IMR-90 (cell line): ENCODE results near the gene C11orf54. TPM values are rescaled to one million over a fixed set of nuclear protein-coding genes. Genes with fewer than 3 reads are reported as not detected.

Experiments
- ATAC-seq: fragments of 200-7000 bp; cut with Tn5 transposase; 2 replicates; pipeline ENCODE4 v1.9.1; 2020; ENCODE audit warnings: low read depth, mild to moderate bottlenecking, moderate library complexity
- BruUV-seq: library from RNA; stranded (reverse); fragments of 400-500 nt; replicated peaks from 2 replicates; lab custom pipeline; 2021; lab: Mats Ljungman, UMichigan
- CTCF ChIA-PET: fragments of 300-600 bp; formaldehyde crosslinking; extraction: SDS; loops from one replicate; lab custom pipeline; 2021; ENCODE audit warnings: antibody characterized with exemption; lab: Yijun Ruan, JAX
- POLR2A ChIA-PET: fragments of 300-600 bp; sonication (Branson Sonifier 250); formaldehyde crosslinking; loops from one replicate; lab custom pipeline; 2022; ENCODE audit warnings: antibody characterized with exemption; ENCODE audit not compliant: unreplicated experiment; lab: Charles Lee
- DNase-seq: peaks from one replicate; pipeline ENCODE4 v3.0.0; 2013
- H2AFZ ChIP-seq: replicated peaks from 2 replicates; pipeline ENCODE3; 2013; ENCODE audit warnings: low read length, mild to moderate bottlenecking; ENCODE audit not compliant: poor library complexity
- H2AK5ac ChIP-seq: 2 replicates; pipeline ENCODE4 v1.6.1; 2013; ENCODE audit warnings: low read depth, low read length, inconsistent platforms
- H2AK9ac ChIP-seq: replicated peaks from 2 replicates; pipeline ENCODE3; 2013; ENCODE audit warnings: mild to moderate bottlenecking, low read depth, low read length, moderate library complexity; ENCODE audit not compliant: poor library complexity
- H2BK120ac ChIP-seq: 2 replicates; pipeline ENCODE4 v1.6.1; 2013; ENCODE audit warnings: low read depth, low read length, inconsistent platforms
- H2BK15ac ChIP-seq: 3 replicates; pipeline ENCODE4 v1.6.1; 2013; ENCODE audit warnings: low read depth, low read length, inconsistent platforms
- H2BK20ac ChIP-seq: 2 replicates; pipeline ENCODE4 v1.6.1; 2013; ENCODE audit warnings: low read depth, mild to moderate bottlenecking, inconsistent platforms, low read length, moderate library complexity
- H2BK5ac ChIP-seq: 2 replicates; pipeline ENCODE4 v1.6.1; 2013; ENCODE audit warnings: mild to moderate bottlenecking, low read depth, low read length, inconsistent platforms; ENCODE audit not compliant: poor library complexity, severe bottlenecking
- H3K14ac ChIP-seq: replicated peaks from 2 replicates; pipeline ENCODE4 v1.6.1; 2013; ENCODE audit warnings: low read depth, low read length, inconsistent platforms
- H3K18ac ChIP-seq: 2 replicates; pipeline ENCODE4 v1.6.1; 2013; ENCODE audit warnings: low read depth, low read length, control low read depth
- H3K23ac ChIP-seq: 2 replicates; pipeline ENCODE4 v1.6.1; 2013; ENCODE audit warnings: low read depth, low read length, inconsistent platforms
- H3K27ac ChIP-seq: 2 replicates; pipeline ENCODE4 v1.5.1; 2013; ENCODE audit warnings: mild to moderate bottlenecking, control low read depth, low read length; ENCODE audit not compliant: insufficient read depth
- H3K27me3 ChIP-seq: 2 replicates; pipeline ENCODE4 v1.6.1; 2013; ENCODE audit warnings: low read length; ENCODE audit not compliant: control insufficient read depth, insufficient read depth
- H3K36me3 ChIP-seq: 2 replicates; pipeline ENCODE4 v1.6.1; 2013; ENCODE audit warnings: low read length, mixed read lengths; ENCODE audit not compliant: control insufficient read depth, insufficient read depth
- H3K4ac ChIP-seq: 2 replicates; pipeline ENCODE4 v1.6.1; 2013; ENCODE audit warnings: low read depth, low read length, inconsistent platforms
- H3K4me1 ChIP-seq: 2 replicates; pipeline ENCODE4 v1.6.1; 2013; ENCODE audit warnings: low read length, mixed read lengths; ENCODE audit not compliant: control insufficient read depth, insufficient read depth
- H3K4me2 ChIP-seq: 2 replicates; pipeline ENCODE4 v1.6.1; 2013; ENCODE audit warnings: low read depth, mild to moderate bottlenecking, control low read depth, low read length, moderate library complexity
- H3K4me3 ChIP-seq: 2 replicates; pipeline ENCODE4 v1.5.1; 2013; ENCODE audit warnings: low read depth, mild to moderate bottlenecking, control low read depth, low read length, moderate library complexity; ENCODE audit not compliant: insufficient read depth
- H3K56ac ChIP-seq: 2 replicates; pipeline ENCODE4 v1.6.1; 2013; ENCODE audit warnings: low read length, inconsistent platforms; ENCODE audit not compliant: insufficient read depth; ENCODE audit errors: extremely low read depth
- H3K79me1 ChIP-seq, 2 experiments: 2 replicates each; pipeline ENCODE4 v1.6.1; 2013; ENCODE audit warnings: low read length in 2 of 2, inconsistent platforms in 1 of 2, low read depth in 1 of 2
- H3K9ac ChIP-seq: 2 replicates; pipeline ENCODE4 v1.6.1; 2013; ENCODE audit warnings: low read depth, low read length, control low read depth
- H3K9me1 ChIP-seq: 2 replicates; pipeline ENCODE4 v1.6.1; 2013; ENCODE audit warnings: low read length, inconsistent platforms; ENCODE audit not compliant: insufficient read depth
- H3K9me3 ChIP-seq: 2 replicates; pipeline ENCODE4 v1.6.1; 2013; ENCODE audit warnings: low read length; ENCODE audit not compliant: control insufficient read depth, insufficient read depth
- H4K20me1 ChIP-seq: 2 replicates; pipeline ENCODE4 v1.6.1; 2013; ENCODE audit warnings: low read length, inconsistent platforms; ENCODE audit not compliant: insufficient read depth
- H4K5ac ChIP-seq: 2 replicates; pipeline ENCODE4 v1.6.1; 2013; ENCODE audit warnings: mild to moderate bottlenecking, low read depth, low read length, control low read depth
- H4K8ac ChIP-seq, 2 experiments: 2 replicates each; pipeline ENCODE4 v1.6.1; 2013; ENCODE audit warnings: low read depth in 2 of 2, low read length in 2 of 2, control low read depth in 1 of 2, inconsistent platforms in 1 of 2
- H4K91ac ChIP-seq: 2 replicates; pipeline ENCODE4 v1.6.1; 2013; ENCODE audit warnings: low read depth, low read length, inconsistent platforms; ENCODE audit not compliant: insufficient read depth
- BHLHE40 ChIP-seq: fragments of 150-350 bp; IDR thresholded peaks from 2 replicates; pipeline ENCODE4 v1.6.1; 2016; ENCODE audit warnings: mild to moderate bottlenecking, low read depth, low read length
- CHD1 ChIP-seq: IDR thresholded peaks from 2 replicates; pipeline ENCODE4 v1.6.1; 2012; ENCODE audit warnings: low read depth, low read length, improper control_type of control experiment
- MXI1 ChIP-seq: IDR thresholded peaks from 2 replicates; pipeline ENCODE4 v1.6.1; 2012; ENCODE audit warnings: low read depth, mild to moderate bottlenecking, low read length, moderate library complexity, borderline replicate concordance
- NFE2L2 ChIP-seq: fragments of 150-350 bp; IDR thresholded peaks from 2 replicates; pipeline ENCODE4 v1.6.1; 2016; ENCODE audit warnings: low read depth, mild to moderate bottlenecking, low read length
- WGBS, 2 experiments: methylation state at CpG; one replicate each; pipeline versions ENCODE4 v1.1.5 to v1.1.7; 2013; ENCODE audit warnings: missing lambda C conversion rate in 2 of 2; ENCODE audit not compliant: insufficient read length in 1 of 2; ENCODE audit errors: extremely low coverage in 2 of 2; 5-methylcytosine and 5-hydroxymethylcytosine counted together
- dilution Hi-C: fragments of 300-500 bp; cut with HindIII; formaldehyde crosslinking; loops from one replicate; pipeline ENCODE4 v1.14.3; 2018; ENCODE audit warnings: low sequenced_read_pairs; ENCODE audit not compliant: unreplicated experiment
- in situ Hi-C: fragments of 300-500 bp; cut with MboI; formaldehyde crosslinking; loops from 3 replicates; pipeline ENCODE4 v1.14.3; 2019; ENCODE audit warnings: low sequenced_read_pairs, inconsistent platforms, mixed read lengths
- intact Hi-C: fragments of 100-400 bp; cut with micrococcal nuclease; formaldehyde crosslinking; loops from 2 replicates; pipeline ENCODE4 v1.10.0; 2022
- polyA plus RNA-seq, 3 experiments: library from polyadenylated mRNA; depleted of rRNA; stranded (reverse); fragments of >200 nt; gene quantifications; 2 replicates each; pipeline ENCODE4 v1.2.3, GENCODE V29; 2012; ENCODE audit warnings: low replicate concordance in 1 of 3
- total RNA-seq: library from RNA; depleted of rRNA; stranded (reverse); fragments of >200 nt; gene quantifications from 2 replicates; pipeline ENCODE4 v1.2.3, GENCODE V29; 2012
- TF ChIP-seq, protein P1 (sequence below): conservative IDR thresholded peaks from 2 replicates; pipeline ENCODE4 v1.5.1; 2012; ENCODE audit warnings: mild to moderate bottlenecking, low read depth, low read length, improper control_type of control experiment

Gene C11orf54
- total and polyA plus RNA-seq, 2 of the 4 experiments (the other 2 are of a cell fraction) = 13.7 to 16.0 TPM

DNA sequence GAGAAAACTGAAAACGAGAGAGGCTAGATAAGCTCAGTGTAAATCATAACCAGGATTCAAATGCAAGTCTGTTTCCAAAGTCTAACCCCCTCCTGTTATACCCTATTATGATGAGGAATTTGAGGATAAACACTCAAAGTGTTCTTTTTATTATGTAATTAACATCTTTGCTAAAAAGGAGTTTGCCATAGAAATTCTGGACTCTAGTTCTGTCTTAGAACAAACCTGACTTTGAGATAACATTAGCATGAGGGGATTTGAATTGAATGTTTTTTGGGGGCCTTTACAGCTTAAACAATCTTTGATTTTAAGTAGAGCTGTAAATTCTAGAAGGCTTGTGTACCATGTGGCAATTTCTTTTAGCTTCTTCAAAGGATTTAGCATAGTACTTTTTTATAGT, 9.5 kb downstream of the C11orf54 start:
- no peaks in the 10 kb centered on the region for H3K9me1 ChIP-seq
- H2BK120ac ChIP-seq = no peak overlapping the region
- H2BK15ac ChIP-seq = no peak overlapping the region
- H3K79me1 ChIP-seq = peaks cover 0 to 4% of the 10 kb centered on the region in 2 experiments; a peak in 3 of 4 replicates
- BruUV-seq = no TSS peak
- no peak overlapping the region for H3K4ac ChIP-seq
- no peak overlapping the region for H3K14ac ChIP-seq
- H4K5ac ChIP-seq = no peak overlapping the region
- no peak overlapping the region for H2AFZ ChIP-seq
- H3K4me3 ChIP-seq = no peak overlapping the region
- H3K27me3 ChIP-seq = no peaks in the 10 kb centered on the region
- H3K18ac ChIP-seq = no peak overlapping the region
- no peak overlapping the region for H3K23ac ChIP-seq
- H3K36me3 ChIP-seq = peaks cover 9% of the 10 kb centered on the region; the same call in 1 of the 2 replicates
- no peak overlapping the region for H3K9ac ChIP-seq
- TF ChIP-seq NFE2L2 (no peak), CHD1 (no peak), BHLHE40 (no peak), MXI1 (no peak)
- TF ChIP-seq, protein P1, sequence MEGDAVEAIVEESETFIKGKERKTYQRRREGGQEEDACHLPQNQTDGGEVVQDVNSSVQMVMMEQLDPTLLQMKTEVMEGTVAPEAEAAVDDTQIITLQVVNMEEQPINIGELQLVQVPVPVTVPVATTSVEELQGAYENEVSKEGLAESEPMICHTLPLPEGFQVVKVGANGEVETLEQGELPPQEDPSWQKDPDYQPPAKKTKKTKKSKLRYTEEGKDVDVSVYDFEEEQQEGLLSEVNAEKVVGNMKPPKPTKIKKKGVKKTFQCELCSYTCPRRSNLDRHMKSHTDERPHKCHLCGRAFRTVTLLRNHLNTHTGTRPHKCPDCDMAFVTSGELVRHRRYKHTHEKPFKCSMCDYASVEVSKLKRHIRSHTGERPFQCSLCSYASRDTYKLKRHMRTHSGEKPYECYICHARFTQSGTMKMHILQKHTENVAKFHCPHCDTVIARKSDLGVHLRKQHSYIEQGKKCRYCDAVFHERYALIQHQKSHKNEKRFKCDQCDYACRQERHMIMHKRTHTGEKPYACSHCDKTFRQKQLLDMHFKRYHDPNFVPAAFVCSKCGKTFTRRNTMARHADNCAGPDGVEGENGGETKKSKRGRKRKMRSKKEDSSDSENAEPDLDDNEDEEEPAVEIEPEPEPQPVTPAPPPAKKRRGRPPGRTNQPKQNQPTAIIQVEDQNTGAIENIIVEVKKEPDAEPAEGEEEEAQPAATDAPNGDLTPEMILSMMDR = no peak
- H3K4me2 ChIP-seq = no peak overlapping the region
- H2AK9ac ChIP-seq = no peak overlapping the region
- no peak overlapping the region for H2BK5ac ChIP-seq
- H3K9me3 ChIP-seq = no peaks in the 10 kb centered on the region
- no peak overlapping the region for H2AK5ac ChIP-seq
- in situ Hi-C loops (no loop called here), intact Hi-C loops (no loop called here), dilution Hi-C loops (no loop called here)
- H4K20me1 ChIP-seq = no peaks in the 10 kb centered on the region
- H4K91ac ChIP-seq = no peak overlapping the region
- DNase-seq = no peak
- no peak overlapping the region for H3K56ac ChIP-seq
- WGBS, 2 experiments = no CpG with 5 or more reads among the region's 1 CpG
- H2BK20ac ChIP-seq = no peak overlapping the region
- H3K27ac ChIP-seq = no peak overlapping the region
- POLR2A ChIA-PET = interaction anchor here (0.6 to 1.1 kb wide), 4 partner anchors 9 to 33 kb away, joined by 4 to 25 read pairs (median 16); partner anchors contain the start of genes C11orf54, MED17 and TAF1D
- H4K8ac ChIP-seq = no peak overlapping the region
- H3K4me1 ChIP-seq = no peaks in the 10 kb centered on the region
- ATAC-seq = no peak
- CTCF ChIA-PET = no interaction called here
